IMR-90 (cell line): ENCODE data around the gene SAFB2. TPM values are rescaled to one million over a fixed set of nuclear protein-coding genes. Genes with fewer than 3 reads are reported as not detected.
"Not testable (repeated sequence)": the region's sequence is repeated elsewhere in the genome, so short reads cannot be mapped to it uniquely, and the experiment has no call there.

ENCODE experiments used
- ATAC-seq: fragments of 200-7000 bp; cut with Tn5 transposase; 2 replicates; pipeline ENCODE4 v1.9.1; 2020; ENCODE audit warnings: low read depth, mild to moderate bottlenecking, moderate library complexity
- BruUV-seq: library from RNA; stranded (reverse); fragments of 400-500 nt; replicated peaks from 2 replicates; lab custom pipeline; 2021; lab: Mats Ljungman, UMichigan
- CTCF ChIA-PET: fragments of 300-600 bp; formaldehyde crosslinking; extraction: SDS; loops from one replicate; lab custom pipeline; 2021; ENCODE audit warnings: antibody characterized with exemption; lab: Yijun Ruan, JAX
- POLR2A ChIA-PET: fragments of 300-600 bp; sonication (Branson Sonifier 250); formaldehyde crosslinking; loops from one replicate; lab custom pipeline; 2022; ENCODE audit warnings: antibody characterized with exemption; ENCODE audit not compliant: unreplicated experiment; lab: Charles Lee
- DNase-seq: peaks from one replicate; pipeline ENCODE4 v3.0.0; 2013
- H2AFZ ChIP-seq: replicated peaks from 2 replicates; pipeline ENCODE3; 2013; ENCODE audit warnings: low read length, mild to moderate bottlenecking; ENCODE audit not compliant: poor library complexity
- H2AK5ac ChIP-seq: 2 replicates; pipeline ENCODE4 v1.6.1; 2013; ENCODE audit warnings: low read depth, low read length, inconsistent platforms
- H2AK9ac ChIP-seq: replicated peaks from 2 replicates; pipeline ENCODE3; 2013; ENCODE audit warnings: mild to moderate bottlenecking, low read depth, low read length, moderate library complexity; ENCODE audit not compliant: poor library complexity
- H2BK120ac ChIP-seq: 2 replicates; pipeline ENCODE4 v1.6.1; 2013; ENCODE audit warnings: low read depth, low read length, inconsistent platforms
- H2BK15ac ChIP-seq: 3 replicates; pipeline ENCODE4 v1.6.1; 2013; ENCODE audit warnings: low read depth, low read length, inconsistent platforms
- H2BK20ac ChIP-seq: 2 replicates; pipeline ENCODE4 v1.6.1; 2013; ENCODE audit warnings: low read depth, mild to moderate bottlenecking, inconsistent platforms, low read length, moderate library complexity
- H2BK5ac ChIP-seq: 2 replicates; pipeline ENCODE4 v1.6.1; 2013; ENCODE audit warnings: mild to moderate bottlenecking, low read depth, low read length, inconsistent platforms; ENCODE audit not compliant: poor library complexity, severe bottlenecking
- H3K14ac ChIP-seq: replicated peaks from 2 replicates; pipeline ENCODE4 v1.6.1; 2013; ENCODE audit warnings: low read depth, low read length, inconsistent platforms
- H3K18ac ChIP-seq: 2 replicates; pipeline ENCODE4 v1.6.1; 2013; ENCODE audit warnings: low read depth, low read length, control low read depth
- H3K23ac ChIP-seq: 2 replicates; pipeline ENCODE4 v1.6.1; 2013; ENCODE audit warnings: low read depth, low read length, inconsistent platforms
- H3K27ac ChIP-seq: 2 replicates; pipeline ENCODE4 v1.5.1; 2013; ENCODE audit warnings: mild to moderate bottlenecking, control low read depth, low read length; ENCODE audit not compliant: insufficient read depth
- H3K27me3 ChIP-seq: 2 replicates; pipeline ENCODE4 v1.6.1; 2013; ENCODE audit warnings: low read length; ENCODE audit not compliant: control insufficient read depth, insufficient read depth
- H3K36me3 ChIP-seq: 2 replicates; pipeline ENCODE4 v1.6.1; 2013; ENCODE audit warnings: low read length, mixed read lengths; ENCODE audit not compliant: control insufficient read depth, insufficient read depth
- H3K4ac ChIP-seq: 2 replicates; pipeline ENCODE4 v1.6.1; 2013; ENCODE audit warnings: low read depth, low read length, inconsistent platforms
- H3K4me1 ChIP-seq: 2 replicates; pipeline ENCODE4 v1.6.1; 2013; ENCODE audit warnings: low read length, mixed read lengths; ENCODE audit not compliant: control insufficient read depth, insufficient read depth
- H3K4me2 ChIP-seq: 2 replicates; pipeline ENCODE4 v1.6.1; 2013; ENCODE audit warnings: low read depth, mild to moderate bottlenecking, control low read depth, low read length, moderate library complexity
- H3K4me3 ChIP-seq: 2 replicates; pipeline ENCODE4 v1.5.1; 2013; ENCODE audit warnings: low read depth, mild to moderate bottlenecking, control low read depth, low read length, moderate library complexity; ENCODE audit not compliant: insufficient read depth
- H3K56ac ChIP-seq: 2 replicates; pipeline ENCODE4 v1.6.1; 2013; ENCODE audit warnings: low read length, inconsistent platforms; ENCODE audit not compliant: insufficient read depth; ENCODE audit errors: extremely low read depth
- H3K79me1 ChIP-seq, 2 experiments: 2 replicates each; pipeline ENCODE4 v1.6.1; 2013; ENCODE audit warnings: low read length in 2 of 2, inconsistent platforms in 1 of 2, low read depth in 1 of 2
- H3K9ac ChIP-seq: 2 replicates; pipeline ENCODE4 v1.6.1; 2013; ENCODE audit warnings: low read depth, low read length, control low read depth
- H3K9me1 ChIP-seq: 2 replicates; pipeline ENCODE4 v1.6.1; 2013; ENCODE audit warnings: low read length, inconsistent platforms; ENCODE audit not compliant: insufficient read depth
- H3K9me3 ChIP-seq: 2 replicates; pipeline ENCODE4 v1.6.1; 2013; ENCODE audit warnings: low read length; ENCODE audit not compliant: control insufficient read depth, insufficient read depth
- H4K20me1 ChIP-seq: 2 replicates; pipeline ENCODE4 v1.6.1; 2013; ENCODE audit warnings: low read length, inconsistent platforms; ENCODE audit not compliant: insufficient read depth
- H4K5ac ChIP-seq: 2 replicates; pipeline ENCODE4 v1.6.1; 2013; ENCODE audit warnings: mild to moderate bottlenecking, low read depth, low read length, control low read depth
- H4K8ac ChIP-seq, 2 experiments: 2 replicates each; pipeline ENCODE4 v1.6.1; 2013; ENCODE audit warnings: low read depth in 2 of 2, low read length in 2 of 2, control low read depth in 1 of 2, inconsistent platforms in 1 of 2
- H4K91ac ChIP-seq: 2 replicates; pipeline ENCODE4 v1.6.1; 2013; ENCODE audit warnings: low read depth, low read length, inconsistent platforms; ENCODE audit not compliant: insufficient read depth
- WGBS, 2 experiments: methylation state at CpG; one replicate each; pipeline versions ENCODE4 v1.1.5 to v1.1.7; 2013; ENCODE audit warnings: missing lambda C conversion rate in 2 of 2; ENCODE audit not compliant: insufficient read length in 1 of 2; ENCODE audit errors: extremely low coverage in 2 of 2; 5-methylcytosine and 5-hydroxymethylcytosine counted together
- dilution Hi-C: fragments of 300-500 bp; cut with HindIII; formaldehyde crosslinking; loops from one replicate; pipeline ENCODE4 v1.14.3; 2018; ENCODE audit warnings: low sequenced_read_pairs; ENCODE audit not compliant: unreplicated experiment
- in situ Hi-C: fragments of 300-500 bp; cut with MboI; formaldehyde crosslinking; loops from 3 replicates; pipeline ENCODE4 v1.14.3; 2019; ENCODE audit warnings: low sequenced_read_pairs, inconsistent platforms, mixed read lengths
- intact Hi-C: fragments of 100-400 bp; cut with micrococcal nuclease; formaldehyde crosslinking; loops from 2 replicates; pipeline ENCODE4 v1.10.0; 2022
- polyA plus RNA-seq, 3 experiments: library from polyadenylated mRNA; depleted of rRNA; stranded (reverse); fragments of >200 nt; gene quantifications; 2 replicates each; pipeline ENCODE4 v1.2.3, GENCODE V29; 2012; ENCODE audit warnings: low replicate concordance in 1 of 3
- total RNA-seq: library from RNA; depleted of rRNA; stranded (reverse); fragments of >200 nt; gene quantifications from 2 replicates; pipeline ENCODE4 v1.2.3, GENCODE V29; 2012

The SAFB2 gene
- total and polyA plus RNA-seq, 2 of the 4 experiments (the other 2 are of a cell fraction) = 11.8 to 26.2 TPM

- H3K9ac ChIP-seq, dilution Hi-C loops, H3K9me1 ChIP-seq, H2AFZ ChIP-seq, H2BK15ac ChIP-seq, in situ Hi-C loops, DNase-seq, H2BK20ac ChIP-seq, H3K27ac ChIP-seq, H3K4ac ChIP-seq, POLR2A ChIA-PET, H2BK5ac ChIP-seq, H2AK5ac ChIP-seq, H3K9me3 ChIP-seq, H3K23ac ChIP-seq, H3K18ac ChIP-seq, H3K4me3 ChIP-seq, H4K8ac ChIP-seq, H4K5ac ChIP-seq, H2BK120ac ChIP-seq, H3K56ac ChIP-seq, H2AK9ac ChIP-seq, H3K14ac ChIP-seq, H4K91ac ChIP-seq, H3K4me2 ChIP-seq, H3K27me3 ChIP-seq, H3K4me1 ChIP-seq, BruUV-seq, intact Hi-C loops, ATAC-seq: not testable (repeated sequence)
- Histone ChIP-seq H3K79me1 (peaks cover 24 to 53% of the 10 kb centered on the region in 2 experiments), H4K20me1 (peaks cover 26% of the 10 kb centered on the region), H3K36me3 (peaks cover 61% of the 10 kb centered on the region)
- CTCF ChIA-PET = interaction anchor here (0.7 kb wide), 1 partner anchor 9 kb away, joined by 5 read pairs; no protein-coding TSS in a partner anchor
- WGBS, 2 experiments = 100% methylated on average over 3 of the region's 9 CpGs; no CpG with 5 or more reads in 1 of the 2 experiments
Measured at GRCh38 chr19:5608766-5609165, 13.8 kb downstream of the SAFB2 start.
